ENCODE data around the gene PDGFB.

Gene PDGFB

DNA sequence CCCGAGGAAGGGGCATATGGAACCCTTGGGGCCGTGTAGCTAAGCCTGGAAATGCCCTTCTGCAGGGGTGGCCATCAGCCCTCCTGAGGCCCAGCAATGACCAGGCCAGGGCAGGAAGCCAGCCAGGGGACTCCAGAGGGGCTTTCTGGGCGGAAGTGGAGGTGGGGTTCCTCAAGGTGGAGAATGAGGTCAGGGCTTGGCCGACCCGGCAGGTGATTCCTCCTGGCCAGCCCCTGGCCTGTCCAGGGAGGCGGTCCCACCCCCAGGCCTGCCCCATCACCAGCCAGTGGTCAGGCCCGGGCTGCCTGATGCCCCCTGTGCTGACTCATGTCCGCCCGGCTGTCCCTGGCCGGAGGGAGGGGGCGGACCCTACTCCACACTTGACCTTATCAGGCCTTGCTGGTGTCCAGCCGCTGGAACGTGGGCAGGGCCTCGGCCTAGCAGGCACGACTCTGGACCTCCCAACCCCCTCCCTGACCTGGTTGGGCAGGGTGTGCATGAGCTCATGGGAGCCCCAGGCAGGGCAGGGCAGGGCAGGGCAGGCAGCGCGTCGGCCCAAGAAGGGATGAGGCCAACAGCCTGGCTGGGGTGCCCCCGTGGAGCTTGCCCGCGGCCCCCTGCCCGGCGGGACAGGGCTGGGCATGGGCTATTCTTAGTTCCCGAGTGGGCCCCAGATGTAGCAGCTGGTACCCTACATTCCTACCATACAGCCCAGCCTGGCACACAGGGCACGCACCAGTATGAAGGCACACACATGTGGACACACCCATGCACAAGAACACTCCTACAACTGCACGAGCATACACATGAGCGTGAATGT lies 38.8 kb upstream of the PDGFB start:
- in situ Hi-C loops (cut with HindIII; ENCODE audit: low sequenced_read_pairs), result no loop called here
- DNase-seq (ENCODE audit: low read depth), result no peak
- no peak for TF ChIP-seq CTCF (IDR thresholded peaks at IDR 0.05; ENCODE audit: low read depth, low read length, missing control alignments)
- H3K4me3 ChIP-seq (ENCODE audit: low read depth, low read length), result no peak overlapping the region

- DNase-seq (ENCODE audit: low read depth), result no peak
- no peak for TF ChIP-seq CTCF (IDR thresholded peaks at IDR 0.05; ENCODE audit: low read depth, low read length, missing control alignments)
- in situ Hi-C loops (cut with HindIII; ENCODE audit: low sequenced_read_pairs), result no loop called here
- H3K4me3 ChIP-seq (ENCODE audit: low read depth, low read length), result no peak overlapping the region
These were observed 38.0 kb upstream of the PDGFB start for GRCh38 chr22:39282645-39283321.

GRCh38 chr22:39281126-39281525 lies 36.3 kb upstream of the PDGFB start:
- no peak for TF ChIP-seq CTCF (IDR thresholded peaks at IDR 0.05; ENCODE audit: low read depth, low read length, missing control alignments)
- DNase-seq (ENCODE audit: low read depth), result no peak
- no peak overlapping the region for H3K4me3 ChIP-seq (ENCODE audit: low read depth, low read length)
- in situ Hi-C loops (cut with HindIII; ENCODE audit: low sequenced_read_pairs), result no loop called here

- H3K4me3 ChIP-seq (ENCODE audit: low read depth, low read length), result no peak overlapping the region
- in situ Hi-C loops (cut with HindIII; ENCODE audit: low sequenced_read_pairs), result no loop called here
- DNase-seq (ENCODE audit: low read depth), result no peak
- no peak for TF ChIP-seq CTCF (IDR thresholded peaks at IDR 0.05; ENCODE audit: low read depth, low read length, missing control alignments)
These were observed 35.5 kb upstream of the PDGFB start for GRCh38 chr22:39280250-39280649.

DNA sequence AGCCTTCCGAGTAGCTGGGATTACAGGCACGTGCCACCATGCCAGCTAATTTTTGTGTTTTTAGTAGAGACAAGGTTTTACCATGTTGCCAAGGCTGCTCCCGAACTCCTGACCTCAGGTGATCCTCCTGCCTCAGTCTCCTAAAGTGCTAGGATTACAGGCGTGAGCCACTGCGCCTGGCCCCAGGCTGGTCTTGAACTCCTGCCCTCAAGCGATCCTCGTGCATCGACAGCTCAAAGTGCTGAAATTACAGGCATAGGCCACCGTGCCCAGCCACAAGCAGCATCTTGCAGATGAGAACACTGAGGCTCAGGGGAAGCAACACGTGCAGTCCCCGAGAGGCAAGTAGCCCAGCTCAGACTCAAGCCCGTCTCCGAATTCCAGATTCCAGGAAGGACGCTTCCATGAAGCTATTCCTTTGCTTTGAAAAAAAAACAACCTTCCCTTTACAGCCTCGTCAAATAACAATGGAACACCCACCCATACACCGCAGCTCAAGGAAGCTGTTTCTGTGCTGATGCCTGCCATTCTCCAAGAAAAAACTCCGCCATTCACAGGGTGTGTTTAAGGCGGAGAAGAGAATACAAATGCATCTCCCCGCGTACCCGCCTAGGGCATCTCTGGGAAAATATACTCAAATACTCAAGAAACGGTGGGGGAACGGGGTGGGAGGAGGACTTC lies 34.5 kb upstream of the PDGFB start:
- no peak for DNase-seq (ENCODE audit: low read depth)
- in situ Hi-C loops (cut with HindIII; ENCODE audit: low sequenced_read_pairs), result no loop called here
- no peak for TF ChIP-seq CTCF (IDR thresholded peaks at IDR 0.05; ENCODE audit: low read depth, low read length, missing control alignments)

DNA sequence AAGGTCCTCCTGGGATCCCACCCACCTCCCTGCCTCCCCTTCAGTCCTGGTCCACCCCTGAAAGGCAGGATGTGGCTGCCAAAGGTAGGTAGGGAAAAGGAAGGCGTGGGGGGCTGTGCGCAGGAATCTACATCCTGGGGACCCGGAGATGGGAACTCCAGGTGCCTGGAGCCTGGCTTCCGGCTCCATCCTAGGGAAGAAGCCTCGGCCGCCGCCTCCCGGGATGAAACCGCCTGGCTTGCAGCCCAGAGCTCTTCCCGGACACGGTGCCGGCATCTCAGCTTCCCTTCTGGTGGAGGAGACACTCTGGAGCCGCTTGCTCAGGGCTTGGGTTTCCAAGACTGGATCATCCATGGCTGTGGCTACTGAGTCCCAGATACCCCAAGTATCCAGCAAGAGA lies 33.3 kb upstream of the PDGFB start:
- DNase-seq (ENCODE audit: low read depth), result no peak
- in situ Hi-C loops (cut with HindIII; ENCODE audit: low sequenced_read_pairs), result no loop called here
- TF ChIP-seq CTCF (IDR thresholded peaks at IDR 0.05; ENCODE audit: low read depth, low read length, missing control alignments), result no peak
- no peak overlapping the region for H3K4me3 ChIP-seq (ENCODE audit: low read depth, low read length)

More for the DNA sequence above, 34.5 kb upstream of the PDGFB start:
- no peak overlapping the region for H3K4me3 ChIP-seq (ENCODE audit: low read depth, low read length)

Data from astrocyte of the cerebellum (primary cell).